IMR-90 (cell line): Measurements from ENCODE around the gene CLRN1. TPM values are rescaled to one million over a fixed set of nuclear protein-coding genes. Genes with fewer than 3 reads are reported as not detected.

Experiments
- ATAC-seq: fragments of 200-7000 bp; cut with Tn5 transposase; 2 replicates; pipeline ENCODE4 v1.9.1; 2020; ENCODE audit warnings: low read depth, mild to moderate bottlenecking, moderate library complexity
- BruUV-seq: library from RNA; stranded (reverse); fragments of 400-500 nt; replicated peaks from 2 replicates; lab custom pipeline; 2021; lab: Mats Ljungman, UMichigan
- CTCF ChIA-PET: fragments of 300-600 bp; formaldehyde crosslinking; extraction: SDS; loops from one replicate; lab custom pipeline; 2021; ENCODE audit warnings: antibody characterized with exemption; lab: Yijun Ruan, JAX
- POLR2A ChIA-PET: fragments of 300-600 bp; sonication (Branson Sonifier 250); formaldehyde crosslinking; loops from one replicate; lab custom pipeline; 2022; ENCODE audit warnings: antibody characterized with exemption; ENCODE audit not compliant: unreplicated experiment; lab: Charles Lee
- DNase-seq: peaks from one replicate; pipeline ENCODE4 v3.0.0; 2013
- H2AFZ ChIP-seq: replicated peaks from 2 replicates; pipeline ENCODE3; 2013; ENCODE audit warnings: low read length, mild to moderate bottlenecking; ENCODE audit not compliant: poor library complexity
- H2AK5ac ChIP-seq: 2 replicates; pipeline ENCODE4 v1.6.1; 2013; ENCODE audit warnings: low read depth, low read length, inconsistent platforms
- H2AK9ac ChIP-seq: replicated peaks from 2 replicates; pipeline ENCODE3; 2013; ENCODE audit warnings: mild to moderate bottlenecking, low read depth, low read length, moderate library complexity; ENCODE audit not compliant: poor library complexity
- H2BK120ac ChIP-seq: 2 replicates; pipeline ENCODE4 v1.6.1; 2013; ENCODE audit warnings: low read depth, low read length, inconsistent platforms
- H2BK15ac ChIP-seq: 3 replicates; pipeline ENCODE4 v1.6.1; 2013; ENCODE audit warnings: low read depth, low read length, inconsistent platforms
- H2BK20ac ChIP-seq: 2 replicates; pipeline ENCODE4 v1.6.1; 2013; ENCODE audit warnings: low read depth, mild to moderate bottlenecking, inconsistent platforms, low read length, moderate library complexity
- H2BK5ac ChIP-seq: 2 replicates; pipeline ENCODE4 v1.6.1; 2013; ENCODE audit warnings: mild to moderate bottlenecking, low read depth, low read length, inconsistent platforms; ENCODE audit not compliant: poor library complexity, severe bottlenecking
- H3K14ac ChIP-seq: replicated peaks from 2 replicates; pipeline ENCODE4 v1.6.1; 2013; ENCODE audit warnings: low read depth, low read length, inconsistent platforms
- H3K18ac ChIP-seq: 2 replicates; pipeline ENCODE4 v1.6.1; 2013; ENCODE audit warnings: low read depth, low read length, control low read depth
- H3K23ac ChIP-seq: 2 replicates; pipeline ENCODE4 v1.6.1; 2013; ENCODE audit warnings: low read depth, low read length, inconsistent platforms
- H3K27ac ChIP-seq: 2 replicates; pipeline ENCODE4 v1.5.1; 2013; ENCODE audit warnings: mild to moderate bottlenecking, control low read depth, low read length; ENCODE audit not compliant: insufficient read depth
- H3K27me3 ChIP-seq: 2 replicates; pipeline ENCODE4 v1.6.1; 2013; ENCODE audit warnings: low read length; ENCODE audit not compliant: control insufficient read depth, insufficient read depth
- H3K36me3 ChIP-seq: 2 replicates; pipeline ENCODE4 v1.6.1; 2013; ENCODE audit warnings: low read length, mixed read lengths; ENCODE audit not compliant: control insufficient read depth, insufficient read depth
- H3K4ac ChIP-seq: 2 replicates; pipeline ENCODE4 v1.6.1; 2013; ENCODE audit warnings: low read depth, low read length, inconsistent platforms
- H3K4me1 ChIP-seq: 2 replicates; pipeline ENCODE4 v1.6.1; 2013; ENCODE audit warnings: low read length, mixed read lengths; ENCODE audit not compliant: control insufficient read depth, insufficient read depth
- H3K4me2 ChIP-seq: 2 replicates; pipeline ENCODE4 v1.6.1; 2013; ENCODE audit warnings: low read depth, mild to moderate bottlenecking, control low read depth, low read length, moderate library complexity
- H3K4me3 ChIP-seq: 2 replicates; pipeline ENCODE4 v1.5.1; 2013; ENCODE audit warnings: low read depth, mild to moderate bottlenecking, control low read depth, low read length, moderate library complexity; ENCODE audit not compliant: insufficient read depth
- H3K56ac ChIP-seq: 2 replicates; pipeline ENCODE4 v1.6.1; 2013; ENCODE audit warnings: low read length, inconsistent platforms; ENCODE audit not compliant: insufficient read depth; ENCODE audit errors: extremely low read depth
- H3K79me1 ChIP-seq, 2 experiments: 2 replicates each; pipeline ENCODE4 v1.6.1; 2013; ENCODE audit warnings: low read length in 2 of 2, inconsistent platforms in 1 of 2, low read depth in 1 of 2
- H3K9ac ChIP-seq: 2 replicates; pipeline ENCODE4 v1.6.1; 2013; ENCODE audit warnings: low read depth, low read length, control low read depth
- H3K9me1 ChIP-seq: 2 replicates; pipeline ENCODE4 v1.6.1; 2013; ENCODE audit warnings: low read length, inconsistent platforms; ENCODE audit not compliant: insufficient read depth
- H3K9me3 ChIP-seq: 2 replicates; pipeline ENCODE4 v1.6.1; 2013; ENCODE audit warnings: low read length; ENCODE audit not compliant: control insufficient read depth, insufficient read depth
- H4K20me1 ChIP-seq: 2 replicates; pipeline ENCODE4 v1.6.1; 2013; ENCODE audit warnings: low read length, inconsistent platforms; ENCODE audit not compliant: insufficient read depth
- H4K5ac ChIP-seq: 2 replicates; pipeline ENCODE4 v1.6.1; 2013; ENCODE audit warnings: mild to moderate bottlenecking, low read depth, low read length, control low read depth
- H4K8ac ChIP-seq, 2 experiments: 2 replicates each; pipeline ENCODE4 v1.6.1; 2013; ENCODE audit warnings: low read depth in 2 of 2, low read length in 2 of 2, control low read depth in 1 of 2, inconsistent platforms in 1 of 2
- H4K91ac ChIP-seq: 2 replicates; pipeline ENCODE4 v1.6.1; 2013; ENCODE audit warnings: low read depth, low read length, inconsistent platforms; ENCODE audit not compliant: insufficient read depth
- CEBPB ChIP-seq: IDR thresholded peaks from 2 replicates; pipeline ENCODE4 v1.6.1; 2012; ENCODE audit warnings: low read depth, low read length, improper control_type of control experiment
- FOS ChIP-seq: fragments of 150-350 bp; IDR thresholded peaks from 2 replicates; pipeline ENCODE4 v1.6.1; 2016; ENCODE audit warnings: low read depth, low read length
- RAD21 ChIP-seq: IDR thresholded peaks from 2 replicates; pipeline ENCODE4 v1.6.1; 2012; ENCODE audit warnings: low read length, improper control_type of control experiment
- RFX5 ChIP-seq: IDR thresholded peaks from 2 replicates; pipeline ENCODE4 v1.8.0; 2012; ENCODE audit warnings: low read depth, mild to moderate bottlenecking, low read length, moderate library complexity
- WGBS, 2 experiments: methylation state at CpG; one replicate each; pipeline versions ENCODE4 v1.1.5 to v1.1.7; 2013; ENCODE audit warnings: missing lambda C conversion rate in 2 of 2; ENCODE audit not compliant: insufficient read length in 1 of 2; ENCODE audit errors: extremely low coverage in 2 of 2; 5-methylcytosine and 5-hydroxymethylcytosine counted together
- dilution Hi-C: fragments of 300-500 bp; cut with HindIII; formaldehyde crosslinking; loops from one replicate; pipeline ENCODE4 v1.14.3; 2018; ENCODE audit warnings: low sequenced_read_pairs; ENCODE audit not compliant: unreplicated experiment
- in situ Hi-C: fragments of 300-500 bp; cut with MboI; formaldehyde crosslinking; loops from 3 replicates; pipeline ENCODE4 v1.14.3; 2019; ENCODE audit warnings: low sequenced_read_pairs, inconsistent platforms, mixed read lengths
- intact Hi-C: fragments of 100-400 bp; cut with micrococcal nuclease; formaldehyde crosslinking; loops from 2 replicates; pipeline ENCODE4 v1.10.0; 2022
- polyA plus RNA-seq, 3 experiments: library from polyadenylated mRNA; depleted of rRNA; stranded (reverse); fragments of >200 nt; gene quantifications; 2 replicates each; pipeline ENCODE4 v1.2.3, GENCODE V29; 2012; ENCODE audit warnings: low replicate concordance in 1 of 3
- total RNA-seq: library from RNA; depleted of rRNA; stranded (reverse); fragments of >200 nt; gene quantifications from 2 replicates; pipeline ENCODE4 v1.2.3, GENCODE V29; 2012
- TF ChIP-seq, protein P1 (sequence below): fragments of 150-350 bp; IDR thresholded peaks from 2 replicates; pipeline ENCODE4 v1.6.1; 2016; ENCODE audit warnings: low read depth, mild to moderate bottlenecking, low read length, moderate library complexity, borderline replicate concordance

Gene CLRN1
- total and polyA plus RNA-seq, 2 of the 4 experiments (the other 2 are of a cell fraction): not detected

DNA sequence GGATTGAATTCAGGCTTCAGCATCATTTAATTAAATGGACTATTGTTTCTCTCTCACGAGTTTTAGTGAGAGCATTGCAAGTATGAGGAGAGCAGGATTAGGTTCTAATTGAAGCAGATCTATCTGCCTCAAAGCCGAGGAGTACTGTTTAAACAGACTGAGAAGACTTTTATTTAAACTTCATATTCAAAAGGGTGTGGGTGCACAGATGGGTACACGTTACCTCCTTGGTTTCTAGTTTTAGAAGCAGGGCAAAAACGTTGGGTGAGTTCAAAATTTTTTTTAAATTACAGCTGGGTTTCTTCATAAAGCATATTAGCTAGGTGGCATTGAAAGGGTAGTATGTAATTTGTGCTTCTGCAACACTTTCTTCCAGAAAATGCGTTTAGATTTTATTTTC, 26.5 kb upstream of the CLRN1 start:
- Histone ChIP-seq H3K4me2 (no peak overlapping the region), H3K27ac (no peak overlapping the region), H3K36me3 (no peaks in the 10 kb centered on the region), H2BK20ac (no peak overlapping the region), H3K4ac (no peak overlapping the region), H3K9me3 (no peaks in the 10 kb centered on the region), H4K20me1 (no peaks in the 10 kb centered on the region), H3K9ac (no peak overlapping the region), H3K56ac (no peak overlapping the region), H3K18ac (no peak overlapping the region), H4K91ac (no peak overlapping the region), H3K14ac (no peak overlapping the region), H3K4me1 (peaks cover 4% of the 10 kb centered on the region), H4K5ac (no peak overlapping the region), H3K27me3 (peaks cover 8% of the 10 kb centered on the region), H2AK5ac (no peak overlapping the region), H2BK15ac (no peak overlapping the region), H2BK5ac (no peak overlapping the region), H3K79me1 (no peaks in the 10 kb centered on the region), H2AFZ (no peak overlapping the region), H3K9me1 (no peaks in the 10 kb centered on the region; the same call in 1 of the 2 replicates), H4K8ac (no peak overlapping the region), H2AK9ac (no peak overlapping the region), H3K4me3 (no peak overlapping the region), H3K23ac (no peak overlapping the region), H2BK120ac (no peak overlapping the region)
- ChIA-PET POLR2A (no interaction called here), CTCF (no interaction called here)
- in situ Hi-C loops: no loop called here
- DNase-seq (no peak), ATAC-seq (no peak)
- no TSS peak for BruUV-seq
- TF ChIP-seq RFX5: no peak
- TF ChIP-seq CEBPB: no peak
- no peak for TF ChIP-seq FOS
- no peak for TF ChIP-seq RAD21
- TF ChIP-seq, protein P1, sequence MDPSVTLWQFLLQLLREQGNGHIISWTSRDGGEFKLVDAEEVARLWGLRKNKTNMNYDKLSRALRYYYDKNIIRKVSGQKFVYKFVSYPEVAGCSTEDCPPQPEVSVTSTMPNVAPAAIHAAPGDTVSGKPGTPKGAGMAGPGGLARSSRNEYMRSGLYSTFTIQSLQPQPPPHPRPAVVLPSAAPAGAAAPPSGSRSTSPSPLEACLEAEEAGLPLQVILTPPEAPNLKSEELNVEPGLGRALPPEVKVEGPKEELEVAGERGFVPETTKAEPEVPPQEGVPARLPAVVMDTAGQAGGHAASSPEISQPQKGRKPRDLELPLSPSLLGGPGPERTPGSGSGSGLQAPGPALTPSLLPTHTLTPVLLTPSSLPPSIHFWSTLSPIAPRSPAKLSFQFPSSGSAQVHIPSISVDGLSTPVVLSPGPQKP: no peak
- no CpG with 5 or more reads among the region's 5 CpGs for WGBS, 2 experiments
- intact Hi-C loops: no loop called here
- dilution Hi-C loops: no loop called here
